ENCODE data around the gene OSBPL7. TPM values are rescaled to one million over a fixed set of nuclear protein-coding genes. Genes with fewer than 3 reads are reported as not detected.
A peak's percentile ranks its signal among the peaks of the same experiment; 100 is the strongest.

Gene OSBPL7
- polyA plus RNA-seq, 2 of the 4 experiments (the other 2 are of a cell fraction) = 7.0 to 15.4 TPM

DNA sequence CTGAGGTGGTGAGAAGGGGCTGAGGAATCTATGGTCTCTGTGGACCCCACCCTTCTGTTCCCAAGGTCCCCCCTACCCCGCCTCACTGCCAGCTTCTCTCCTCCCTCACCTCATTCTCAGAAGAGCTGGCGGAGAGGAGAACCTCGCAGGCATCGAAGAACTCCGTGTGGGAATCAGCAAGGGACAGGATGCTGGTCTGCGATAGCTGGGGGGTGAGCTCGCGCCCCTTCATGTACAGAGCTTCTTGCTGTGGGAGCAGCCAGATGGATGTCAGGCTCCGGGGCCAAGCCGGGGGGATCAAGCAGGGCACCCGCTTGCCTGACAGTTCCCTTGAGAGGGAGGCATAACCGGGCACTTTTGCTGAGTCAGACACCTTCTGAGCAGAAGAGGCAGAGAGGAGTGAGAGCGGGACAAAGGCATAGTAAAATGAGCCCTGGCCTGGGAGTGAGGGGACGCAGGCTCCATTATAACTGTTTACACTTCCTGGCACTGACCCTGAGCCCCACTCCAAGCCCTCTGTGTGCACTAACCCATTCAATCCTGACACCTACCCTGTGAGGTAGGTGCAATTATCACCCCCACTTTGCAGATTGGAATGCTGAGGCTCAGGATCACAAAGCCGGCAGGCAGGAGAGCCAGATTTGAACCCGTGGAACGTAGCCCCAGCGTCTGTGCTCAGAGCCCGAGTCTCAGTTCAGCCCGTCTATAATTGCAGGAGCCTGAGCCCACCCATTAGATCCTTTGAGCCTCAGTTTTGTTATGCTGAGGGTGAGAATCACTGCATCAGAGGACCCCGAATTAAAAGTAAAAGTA, 6.3 kb downstream of the OSBPL7 start:
- FAIRE-seq (no peak), ATAC-seq (no peak), DNase-seq (ENCODE audit: low read depth in 1 of 2, low spot score in 1 of 2) (no peak)
- Histone ChIP-seq H3K27ac (no peak overlapping the region), H3K4me2 (no peak overlapping the region), H3K4me1 (peaks cover 17% of the 10 kb centered on the region), H3K9me3 (no peaks in the 10 kb centered on the region), H3K4me3 (no peak overlapping the region)
- ChIA-PET CTCF (interaction anchor here (0.7 to 4.0 kb wide), 10 partner anchors 7 to 1000 kb away, joined by 3 to 20 read pairs (median 5); partner anchors contain the start of genes LRRC46, MRPL10, OSBPL7 and TBX21), POLR2A (interaction anchor here (2.4 kb wide), 1 partner anchor 16 kb away, joined by 8 read pairs; the partner anchor contains the start of genes LRRC46 and MRPL10)
- peak; percentile 73 for TF ChIP-seq MAFK (IDR thresholded peaks at IDR 0.05; ENCODE audit: partially characterized antibody)
- TF ChIP-seq, protein P1, sequence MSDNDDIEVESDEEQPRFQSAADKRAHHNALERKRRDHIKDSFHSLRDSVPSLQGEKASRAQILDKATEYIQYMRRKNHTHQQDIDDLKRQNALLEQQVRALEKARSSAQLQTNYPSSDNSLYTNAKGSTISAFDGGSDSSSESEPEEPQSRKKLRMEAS (IDR thresholded peaks at IDR 0.05) = no peak
- no peak for TF ChIP-seq RCOR1 (IDR thresholded peaks at IDR 0.05; ENCODE audit: low read depth, low read length)
- WGBS (ENCODE audit: missing lambda C conversion rate) = 88% methylated on average over 21 of the region's 21 CpGs

DNA sequence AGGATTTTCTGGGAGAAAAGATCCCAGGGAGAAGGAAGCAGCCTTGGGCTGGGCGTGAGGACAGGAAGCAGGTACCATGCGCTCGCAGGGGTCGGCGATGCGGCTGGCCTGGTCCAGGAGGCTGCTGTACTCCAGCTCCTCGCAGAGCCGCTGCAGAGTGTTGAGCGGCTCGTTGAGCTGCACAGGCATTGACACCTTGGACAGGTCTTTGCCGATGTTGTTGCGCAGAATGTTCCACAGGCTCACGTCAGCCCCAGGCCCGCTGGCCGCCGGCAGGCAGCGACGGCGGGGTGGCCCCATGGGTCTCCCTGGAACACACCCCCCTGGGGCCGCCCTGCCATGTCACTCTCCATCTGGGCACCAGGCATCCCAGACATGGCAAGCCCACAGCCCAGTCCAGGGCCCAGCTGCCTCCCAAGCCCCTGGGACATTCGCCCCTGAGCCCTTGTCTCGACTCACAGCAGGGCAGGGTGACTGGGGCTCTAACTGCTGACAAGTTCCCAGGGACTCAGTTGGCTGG, 8.0 kb downstream of the OSBPL7 start:
- no peak for FAIRE-seq
- Histone ChIP-seq H3K9me3 (no peaks in the 10 kb centered on the region), H3K27ac (no peak overlapping the region), H3K4me3 (no peak overlapping the region), H3K4me2 (no peak overlapping the region), H3K4me1 (peaks cover 25% of the 10 kb centered on the region)
- ChIA-PET CTCF (interaction anchor here (1.9 to 4.0 kb wide), 4 partner anchors 8 to 81 kb away, joined by 5 to 23 read pairs (median 15); partner anchors contain the start of genes OSBPL7 and TBX21), POLR2A (interaction anchor here (2.4 kb wide), 1 partner anchor 18 kb away, joined by 8 read pairs; the partner anchor contains the start of genes LRRC46 and MRPL10)
- TF ChIP-seq HEYL (CRISPR knock-in tag; IDR thresholded peaks at IDR 0.05) (no peak), FOSL2 (IDR thresholded peaks at IDR 0.05) (no peak), FOSL2 (CRISPR knock-in tag; IDR thresholded peaks at IDR 0.05) (no peak), EHF (CRISPR knock-in tag; IDR thresholded peaks at IDR 0.05) (no peak), BHLHE40 (IDR thresholded peaks at IDR 0.05; ENCODE audit: low read depth, low read length) (no peak), ESRRA (IDR thresholded peaks at IDR 0.05; ENCODE audit: borderline replicate concordance, low read length) (no peak), MYC (IDR thresholded peaks at IDR 0.05; ENCODE audit: borderline replicate concordance, low read length) (no peak), RAD21 (conservative IDR thresholded peaks at IDR 0.05 in 1 of 2, IDR thresholded peaks at IDR 0.05 in 1 of 2) (no peak), EP300 (IDR thresholded peaks at IDR 0.05) (no peak), HOXB13 (CRISPR knock-in tag; IDR thresholded peaks at IDR 0.05; ENCODE audit: low read depth) (no peak), CBX8 (IDR thresholded peaks at IDR 0.05) (no peak)
- TF ChIP-seq, protein P2, sequence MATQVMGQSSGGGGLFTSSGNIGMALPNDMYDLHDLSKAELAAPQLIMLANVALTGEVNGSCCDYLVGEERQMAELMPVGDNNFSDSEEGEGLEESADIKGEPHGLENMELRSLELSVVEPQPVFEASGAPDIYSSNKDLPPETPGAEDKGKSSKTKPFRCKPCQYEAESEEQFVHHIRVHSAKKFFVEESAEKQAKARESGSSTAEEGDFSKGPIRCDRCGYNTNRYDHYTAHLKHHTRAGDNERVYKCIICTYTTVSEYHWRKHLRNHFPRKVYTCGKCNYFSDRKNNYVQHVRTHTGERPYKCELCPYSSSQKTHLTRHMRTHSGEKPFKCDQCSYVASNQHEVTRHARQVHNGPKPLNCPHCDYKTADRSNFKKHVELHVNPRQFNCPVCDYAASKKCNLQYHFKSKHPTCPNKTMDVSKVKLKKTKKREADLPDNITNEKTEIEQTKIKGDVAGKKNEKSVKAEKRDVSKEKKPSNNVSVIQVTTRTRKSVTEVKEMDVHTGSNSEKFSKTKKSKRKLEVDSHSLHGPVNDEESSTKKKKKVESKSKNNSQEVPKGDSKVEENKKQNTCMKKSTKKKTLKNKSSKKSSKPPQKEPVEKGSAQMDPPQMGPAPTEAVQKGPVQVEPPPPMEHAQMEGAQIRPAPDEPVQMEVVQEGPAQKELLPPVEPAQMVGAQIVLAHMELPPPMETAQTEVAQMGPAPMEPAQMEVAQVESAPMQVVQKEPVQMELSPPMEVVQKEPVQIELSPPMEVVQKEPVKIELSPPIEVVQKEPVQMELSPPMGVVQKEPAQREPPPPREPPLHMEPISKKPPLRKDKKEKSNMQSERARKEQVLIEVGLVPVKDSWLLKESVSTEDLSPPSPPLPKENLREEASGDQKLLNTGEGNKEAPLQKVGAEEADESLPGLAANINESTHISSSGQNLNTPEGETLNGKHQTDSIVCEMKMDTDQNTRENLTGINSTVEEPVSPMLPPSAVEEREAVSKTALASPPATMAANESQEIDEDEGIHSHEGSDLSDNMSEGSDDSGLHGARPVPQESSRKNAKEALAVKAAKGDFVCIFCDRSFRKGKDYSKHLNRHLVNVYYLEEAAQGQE (IDR thresholded peaks at IDR 0.05) = no peak
- TF ChIP-seq, protein P3, sequence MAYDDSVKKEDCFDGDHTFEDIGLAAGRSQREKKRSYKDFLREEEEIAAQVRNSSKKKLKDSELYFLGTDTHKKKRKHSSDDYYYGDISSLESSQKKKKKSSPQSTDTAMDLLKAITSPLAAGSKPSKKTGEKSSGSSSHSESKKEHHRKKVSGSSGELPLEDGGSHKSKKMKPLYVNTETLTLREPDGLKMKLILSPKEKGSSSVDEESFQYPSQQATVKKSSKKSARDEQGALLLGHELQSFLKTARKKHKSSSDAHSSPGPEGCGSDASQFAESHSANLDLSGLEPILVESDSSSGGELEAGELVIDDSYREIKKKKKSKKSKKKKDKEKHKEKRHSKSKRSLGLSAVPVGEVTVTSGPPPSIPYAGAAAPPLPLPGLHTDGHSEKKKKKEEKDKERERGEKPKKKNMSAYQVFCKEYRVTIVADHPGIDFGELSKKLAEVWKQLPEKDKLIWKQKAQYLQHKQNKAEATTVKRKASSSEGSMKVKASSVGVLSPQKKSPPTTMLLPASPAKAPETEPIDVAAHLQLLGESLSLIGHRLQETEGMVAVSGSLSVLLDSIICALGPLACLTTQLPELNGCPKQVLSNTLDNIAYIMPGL (CRISPR knock-in tag; IDR thresholded peaks at IDR 0.05; ENCODE audit: borderline replicate concordance) = no peak
- TF ChIP-seq, protein P4, sequence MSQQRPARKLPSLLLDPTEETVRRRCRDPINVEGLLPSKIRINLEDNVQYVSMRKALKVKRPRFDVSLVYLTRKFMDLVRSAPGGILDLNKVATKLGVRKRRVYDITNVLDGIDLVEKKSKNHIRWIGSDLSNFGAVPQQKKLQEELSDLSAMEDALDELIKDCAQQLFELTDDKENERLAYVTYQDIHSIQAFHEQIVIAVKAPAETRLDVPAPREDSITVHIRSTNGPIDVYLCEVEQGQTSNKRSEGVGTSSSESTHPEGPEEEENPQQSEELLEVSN (IDR thresholded peaks at IDR 0.05; ENCODE audit: borderline replicate concordance, low read depth) = no peak
- TF ChIP-seq, protein P5, sequence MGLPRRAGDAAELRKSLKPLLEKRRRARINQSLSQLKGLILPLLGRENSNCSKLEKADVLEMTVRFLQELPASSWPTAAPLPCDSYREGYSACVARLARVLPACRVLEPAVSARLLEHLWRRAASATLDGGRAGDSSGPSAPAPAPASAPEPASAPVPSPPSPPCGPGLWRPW (IDR thresholded peaks at IDR 0.05) = no peak
- WGBS (ENCODE audit: missing lambda C conversion rate) = 91% methylated on average over 22 of the region's 22 CpGs
- no peak for DNase-seq (ENCODE audit: low read depth in 1 of 2, low spot score in 1 of 2)
- ATAC-seq = no peak
